Neutrophil (primary cell): ENCODE measurements around the gene DEFB132.

Experiments
- H3K27ac ChIP-seq: fragments of 200-600 bp; sonication (generic); 2 replicates; pipeline ENCODE4 v1.5.1; 2016; ENCODE audit warnings: mild to moderate bottlenecking, moderate library complexity
- H3K27me3 ChIP-seq: fragments of 200-600 bp; sonication (generic); 2 replicates; pipeline ENCODE4 v1.6.0; 2016; ENCODE audit warnings: mild to moderate bottlenecking
- H3K36me3 ChIP-seq: fragments of 200-600 bp; sonication (generic); 2 replicates; pipeline ENCODE4 v1.5.1; 2017
- H3K4me1 ChIP-seq, 2 experiments: fragments of 200-600 bp in 1 of 2; sonication (generic) in 1 of 2; 1 replicate in 1 of 2; 2 replicates in 1 of 2; pipeline versions ENCODE4 v1.5.1 to v1.6.1; 2013 to 2016; ENCODE audit warnings: low read depth in 1 of 2, low read length in 1 of 2, mild to moderate bottlenecking in 1 of 2, moderate library complexity in 1 of 2; ENCODE audit not compliant: control insufficient read depth in 1 of 2, insufficient read depth in 1 of 2
- H3K4me3 ChIP-seq, 2 experiments: fragments of 200-600 bp in 1 of 2; sonication (generic) in 1 of 2; 1 replicate in 1 of 2; 2 replicates in 1 of 2; pipeline ENCODE4 v1.5.1; 2013 to 2016; ENCODE audit warnings: low read depth in 1 of 2, low read length in 1 of 2, mild to moderate bottlenecking in 1 of 2, moderate library complexity in 1 of 2
- H3K9me3 ChIP-seq: fragments of 200-600 bp; sonication (generic); 2 replicates; pipeline ENCODE4 v1.5.1; 2016
- TF ChIP-seq, protein P1 (sequence below): fragments of 200-600 bp; sonication (generic); IDR thresholded peaks from 2 replicates; pipeline ENCODE4 v1.5.1; 2016; ENCODE audit warnings: antibody characterized with exemption

DEFB132 gene

DNA sequence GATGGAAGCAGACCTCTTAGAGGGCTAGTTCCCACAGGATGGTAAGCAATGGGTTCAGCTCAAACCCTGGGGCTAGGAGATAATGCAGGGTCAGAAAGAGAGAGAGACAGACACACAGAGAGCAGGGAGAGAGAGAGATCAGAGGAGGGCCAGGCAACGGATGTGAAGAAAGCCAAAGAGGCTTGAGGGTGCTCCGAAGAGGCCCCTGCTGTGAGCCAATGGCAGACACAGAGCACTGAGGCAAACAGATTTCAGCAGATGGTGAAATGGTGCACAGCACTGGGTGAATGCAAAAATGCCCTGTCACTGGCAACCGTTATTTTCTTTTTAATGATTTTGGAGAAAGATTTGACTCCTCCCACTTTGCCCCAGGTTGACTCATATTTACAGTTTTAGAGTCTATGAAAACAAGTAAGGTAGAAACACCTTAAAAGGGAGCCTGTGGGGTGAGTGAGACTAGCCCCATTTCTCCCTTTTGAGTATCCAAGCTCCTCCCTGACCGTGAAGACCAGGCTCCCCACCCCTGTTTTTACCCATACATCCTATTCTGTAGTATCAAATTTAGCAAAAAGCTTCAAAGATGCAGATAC lies 840 bp downstream of the DEFB132 start:
- no peak overlapping the region for H3K4me3 ChIP-seq
- TF ChIP-seq, protein P1, sequence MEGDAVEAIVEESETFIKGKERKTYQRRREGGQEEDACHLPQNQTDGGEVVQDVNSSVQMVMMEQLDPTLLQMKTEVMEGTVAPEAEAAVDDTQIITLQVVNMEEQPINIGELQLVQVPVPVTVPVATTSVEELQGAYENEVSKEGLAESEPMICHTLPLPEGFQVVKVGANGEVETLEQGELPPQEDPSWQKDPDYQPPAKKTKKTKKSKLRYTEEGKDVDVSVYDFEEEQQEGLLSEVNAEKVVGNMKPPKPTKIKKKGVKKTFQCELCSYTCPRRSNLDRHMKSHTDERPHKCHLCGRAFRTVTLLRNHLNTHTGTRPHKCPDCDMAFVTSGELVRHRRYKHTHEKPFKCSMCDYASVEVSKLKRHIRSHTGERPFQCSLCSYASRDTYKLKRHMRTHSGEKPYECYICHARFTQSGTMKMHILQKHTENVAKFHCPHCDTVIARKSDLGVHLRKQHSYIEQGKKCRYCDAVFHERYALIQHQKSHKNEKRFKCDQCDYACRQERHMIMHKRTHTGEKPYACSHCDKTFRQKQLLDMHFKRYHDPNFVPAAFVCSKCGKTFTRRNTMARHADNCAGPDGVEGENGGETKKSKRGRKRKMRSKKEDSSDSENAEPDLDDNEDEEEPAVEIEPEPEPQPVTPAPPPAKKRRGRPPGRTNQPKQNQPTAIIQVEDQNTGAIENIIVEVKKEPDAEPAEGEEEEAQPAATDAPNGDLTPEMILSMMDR, result no peak
- H3K27ac ChIP-seq, result no peak overlapping the region
- no peaks in the 10 kb centered on the region for H3K27me3 ChIP-seq
- no peaks in the 10 kb centered on the region for H3K36me3 ChIP-seq
- no peaks in the 10 kb centered on the region for H3K9me3 ChIP-seq
- H3K4me1 ChIP-seq, result peaks cover 0 to 7% of the 10 kb centered on the region in 2 experiments

DNA sequence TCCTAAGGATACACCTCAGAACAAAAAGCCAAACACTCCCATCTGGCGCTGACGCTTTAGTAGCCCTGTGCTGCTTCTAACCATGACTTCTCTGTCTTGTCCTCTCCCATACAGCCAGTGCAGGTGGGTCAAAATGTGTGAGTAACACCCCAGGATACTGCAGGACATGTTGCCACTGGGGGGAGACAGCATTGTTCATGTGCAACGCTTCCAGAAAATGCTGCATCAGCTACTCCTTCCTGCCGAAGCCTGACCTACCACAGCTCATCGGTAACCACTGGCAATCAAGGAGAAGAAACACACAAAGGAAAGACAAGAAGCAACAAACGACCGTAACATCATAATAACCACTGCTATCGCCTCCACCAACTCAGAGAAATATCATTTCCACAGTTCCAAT lies 1.4 kb downstream of the DEFB132 start:
- Histone ChIP-seq H3K27me3 (no peaks in the 10 kb centered on the region), H3K4me1 (peaks cover 0 to 7% of the 10 kb centered on the region in 2 experiments), H3K27ac (no peak overlapping the region), H3K9me3 (no peaks in the 10 kb centered on the region), H3K4me3 (no peak overlapping the region), H3K36me3 (no peaks in the 10 kb centered on the region)
- TF ChIP-seq, protein P1, result no peak

DNA sequence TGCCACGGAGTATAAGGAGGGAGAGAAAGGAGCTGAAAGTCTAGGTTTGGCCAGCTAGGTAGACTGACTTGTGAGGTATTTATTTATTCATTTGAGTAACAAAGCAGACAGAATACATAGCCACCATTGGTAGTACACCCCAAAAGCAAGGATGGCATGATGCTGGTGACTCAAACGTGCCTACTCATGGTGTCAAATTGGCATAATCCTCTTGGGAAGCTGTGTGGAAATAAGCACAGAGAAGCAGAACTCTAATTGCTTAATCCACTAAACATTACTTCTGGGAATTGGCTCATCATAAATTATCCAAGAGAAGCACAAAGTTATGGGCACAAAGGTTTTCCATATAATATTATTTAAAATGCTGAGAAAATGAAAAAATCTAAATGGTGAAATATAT lies 2.5 kb downstream of the DEFB132 start:
- Histone ChIP-seq H3K36me3 (no peaks in the 10 kb centered on the region), H3K27ac (no peak overlapping the region), H3K4me1 (peaks cover 0 to 7% of the 10 kb centered on the region in 2 experiments), H3K9me3 (no peaks in the 10 kb centered on the region), H3K4me3 (no peak overlapping the region), H3K27me3 (no peaks in the 10 kb centered on the region)
- TF ChIP-seq, protein P1, result no peak

DNA sequence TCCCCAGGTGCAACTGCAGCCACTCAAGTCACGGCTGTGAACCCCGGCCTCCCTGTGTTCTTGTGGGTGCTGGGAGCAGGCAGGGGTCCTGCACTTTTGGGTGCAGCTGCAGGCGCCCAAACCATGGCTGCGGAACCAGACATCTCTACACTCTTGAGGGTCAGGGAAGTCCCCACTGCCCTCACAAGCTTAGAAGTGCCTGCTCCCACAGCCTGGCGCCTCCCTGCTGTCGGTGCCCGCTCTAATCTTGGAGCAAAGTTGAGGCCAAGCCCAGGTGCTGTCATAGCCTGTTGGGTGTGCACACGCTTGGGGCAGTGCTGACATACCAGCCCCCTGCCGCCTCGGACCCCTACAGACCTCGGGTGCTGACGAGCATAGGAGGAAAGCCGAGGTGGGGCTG lies 6.2 kb downstream of the DEFB132 start:
- Histone ChIP-seq H3K9me3 (no peaks in the 10 kb centered on the region), H3K36me3 (no peaks in the 10 kb centered on the region), H3K27ac (no peak overlapping the region), H3K27me3 (peaks cover 8% of the 10 kb centered on the region), H3K4me1 (peaks cover 7 to 13% of the 10 kb centered on the region in 2 experiments), H3K4me3 (no peak overlapping the region)
- TF ChIP-seq, protein P1, result no peak

DNA sequence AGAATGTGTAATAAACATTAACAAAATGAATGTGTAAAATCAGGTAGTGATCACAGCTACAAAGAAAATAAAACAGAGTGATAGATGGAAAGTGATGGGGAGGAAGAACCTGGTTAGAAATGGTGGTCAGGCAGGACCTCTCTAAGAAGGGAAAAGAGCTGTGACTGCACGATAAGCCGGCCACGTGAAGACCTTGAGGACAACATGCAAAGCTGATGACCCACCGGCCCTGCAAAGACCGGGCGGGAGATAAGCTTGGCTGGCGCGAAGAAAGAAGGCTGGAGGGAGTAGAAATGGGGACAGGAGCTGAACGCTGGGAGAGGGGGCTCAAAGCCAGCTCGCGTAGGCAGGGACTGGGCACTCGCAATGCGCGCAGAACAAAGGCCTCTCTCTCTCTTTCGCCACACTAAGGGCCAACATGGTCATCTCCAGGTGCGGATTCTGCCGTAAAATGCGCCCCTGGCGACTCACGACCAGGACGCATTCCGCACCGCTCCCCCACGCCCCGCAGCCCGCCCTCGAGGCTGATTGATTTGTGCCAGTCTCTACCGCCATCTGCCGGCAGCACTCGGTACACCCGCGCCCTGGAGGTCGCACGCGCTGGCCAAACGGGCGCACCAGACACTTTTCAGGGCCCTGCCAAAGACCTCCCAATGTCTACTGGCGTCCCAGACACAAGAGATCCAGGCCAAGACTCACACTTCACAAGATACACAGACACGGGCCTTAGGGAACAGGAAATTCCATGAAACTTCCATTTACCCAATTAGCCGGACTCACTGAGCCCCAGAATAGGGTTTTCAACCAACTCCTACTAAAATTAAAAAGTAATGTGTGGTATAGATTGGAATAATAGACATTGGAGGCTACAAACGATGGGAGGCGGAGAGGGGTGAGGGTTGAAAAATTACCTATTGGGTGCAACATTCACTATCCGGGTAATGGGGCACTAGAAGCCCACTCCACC lies 9.4 kb downstream of the DEFB132 start:
- Histone ChIP-seq H3K27ac (no peak overlapping the region), H3K36me3 (no peaks in the 10 kb centered on the region), H3K9me3 (no peaks in the 10 kb centered on the region), H3K27me3 (peaks cover 8% of the 10 kb centered on the region), H3K4me1 (peaks cover 7 to 10% of the 10 kb centered on the region in 2 experiments), H3K4me3 (peak overlapping the region; percentile 31 to 46)
- TF ChIP-seq, protein P1, result peak; percentile 95
